DOHH2 (cell line): ENCODE measurements around the gene RUNX2.

Experiments
- CTCF ChIP-seq: fragments of 200-600 bp; sonication (generic); IDR thresholded peaks from one replicate; pipeline ENCODE4 v1.5.1; 2014; ENCODE audit warnings: antibody characterized with exemption, mild to moderate bottlenecking, low read depth, low read length; ENCODE audit not compliant: poor library complexity, severe bottlenecking
- EZH2phosphoT487 ChIP-seq: fragments of 200-600 bp; sonication (generic); IDR thresholded peaks from 2 replicates; pipeline ENCODE4 v1.6.1; 2017; ENCODE audit warnings: borderline replicate concordance, mild to moderate bottlenecking, antibody characterized with exemption, low read length, moderate library complexity, mixed read lengths

- TF ChIP-seq CTCF (no peak), EZH2phosphoT487 (no peak)
Measured at GRCh38 chr6:45595010-45595851, 267.1 kb downstream of the RUNX2 start.
